Common myeloid progenitor, CD34-positive (primary cell): Measurements from ENCODE around the gene PLEKHM2.

ENCODE experiments used
- CTCF ChIA-PET: fragments of 350-600 bp; sonication (Branson Sonifier 250); formaldehyde crosslinking; loops from one replicate; lab custom pipeline; 2021; ENCODE audit warnings: antibody characterized with exemption; lab: Charles Lee
- POLR2A ChIA-PET: fragments of 350-600 bp; sonication (Branson Sonifier 250); formaldehyde crosslinking; loops from one replicate; lab custom pipeline; 2021; ENCODE audit warnings: antibody characterized with exemption; lab: Charles Lee
- DNase-seq, 3 donors: peaks; one replicate each; pipeline versions ENCODE4 v3.0.0 to v3.0.0-alpha.2; 2013
- H3K27ac ChIP-seq, 2 experiments: 1 replicate in 1 of 2; 2 replicates in 1 of 2; pipeline ENCODE4 v1.7.0; 2013; ENCODE audit warnings: inconsistent platforms in 2 of 2, low read length in 2 of 2, mild to moderate bottlenecking in 2 of 2, low read depth in 1 of 2, moderate library complexity in 1 of 2; ENCODE audit not compliant: severe bottlenecking in 2 of 2, insufficient read depth in 1 of 2, poor library complexity in 1 of 2
- H3K27me3 ChIP-seq, 5 experiments: replicated peaks in 2 of 5; 1 replicate in 3 of 5; 2 replicates in 2 of 5; pipeline versions ENCODE4 v1.6.1 to v1.7.0; 2013; ENCODE audit warnings: low read length in 4 of 5, mild to moderate bottlenecking in 2 of 5, moderate library complexity in 2 of 5, inconsistent platforms in 1 of 5; ENCODE audit not compliant: insufficient read depth in 5 of 5, control insufficient read depth in 4 of 5
- H3K36me3 ChIP-seq, 4 experiments: 1 replicate in 2 of 4; 2 replicates in 2 of 4; pipeline versions ENCODE4 v1.6.1 to v1.7.0; 2013; ENCODE audit warnings: low read length in 3 of 4, control low read depth in 1 of 4, mild to moderate bottlenecking in 1 of 4; ENCODE audit not compliant: control insufficient read depth in 4 of 4, insufficient read depth in 4 of 4
- H3K4me1 ChIP-seq, 4 experiments: 1 replicate in 3 of 4; 2 replicates in 1 of 4; pipeline versions ENCODE4 v1.6.1 to v1.7.1; 2013; ENCODE audit warnings: low read length in 3 of 4, mild to moderate bottlenecking in 3 of 4, control low read depth in 1 of 4, inconsistent platforms in 1 of 4, moderate library complexity in 1 of 4; ENCODE audit not compliant: control insufficient read depth in 4 of 4, insufficient read depth in 4 of 4; ENCODE audit errors: control extremely low read depth in 1 of 4
- H3K4me3 ChIP-seq, 7 experiments: 1 replicate in 4 of 7; 2 replicates in 3 of 7; pipeline versions ENCODE4 v1.5.1 to v1.7.0; 2013; ENCODE audit warnings: mild to moderate bottlenecking in 7 of 7, low read length in 6 of 7, moderate library complexity in 6 of 7, inconsistent platforms in 2 of 7, low read depth in 2 of 7, control low read depth in 1 of 7; ENCODE audit not compliant: insufficient read depth in 4 of 7, control insufficient read depth in 1 of 7; ENCODE audit errors: extremely low read depth in 1 of 7
- H3K9me3 ChIP-seq, 5 experiments: 1 replicate in 4 of 5; 2 replicates in 1 of 5; pipeline versions ENCODE4 v1.6.1 to v1.7.1; 2013; ENCODE audit warnings: low read length in 4 of 5, mild to moderate bottlenecking in 2 of 5, inconsistent platforms in 1 of 5, low read depth in 1 of 5, moderate library complexity in 1 of 5; ENCODE audit not compliant: control insufficient read depth in 4 of 5, insufficient read depth in 2 of 5; ENCODE audit errors: control extremely low read depth in 1 of 5
- WGBS: methylation state at CpG from one replicate; pipeline ENCODE4 v1.1.5; 2013; ENCODE audit not compliant: insufficient coverage; 5-methylcytosine and 5-hydroxymethylcytosine counted together

Gene PLEKHM2

GRCh38 chr1:15736892-15737261 lies 52.8 kb downstream of the PLEKHM2 start:
- ChIA-PET POLR2A (interaction anchor here (0.7 kb wide), 2 partner anchors 97 to 180 kb away, joined by 3 read pairs; no protein-coding TSS in a partner anchor), CTCF (interaction anchor here (6.9 kb wide), 1 partner anchor 142 kb away, joined by 69 read pairs; no protein-coding TSS in a partner anchor)
- 80% methylated on average over 5 of the region's 6 CpGs for WGBS
- no peak for DNase-seq
- no peak overlapping the region for H3K27ac ChIP-seq
- no peaks in the 10 kb centered on the region for H3K27me3 ChIP-seq
- H3K9me3 ChIP-seq = no peaks in the 10 kb centered on the region
- H3K36me3 ChIP-seq = peaks cover 0 to 33% (median 17%) of the 10 kb centered on the region in 4 experiments
- peaks cover 0 to 3% (median 1%) of the 10 kb centered on the region in 4 experiments for H3K4me1 ChIP-seq
- H3K4me3 ChIP-seq = no peak overlapping the region

DNA sequence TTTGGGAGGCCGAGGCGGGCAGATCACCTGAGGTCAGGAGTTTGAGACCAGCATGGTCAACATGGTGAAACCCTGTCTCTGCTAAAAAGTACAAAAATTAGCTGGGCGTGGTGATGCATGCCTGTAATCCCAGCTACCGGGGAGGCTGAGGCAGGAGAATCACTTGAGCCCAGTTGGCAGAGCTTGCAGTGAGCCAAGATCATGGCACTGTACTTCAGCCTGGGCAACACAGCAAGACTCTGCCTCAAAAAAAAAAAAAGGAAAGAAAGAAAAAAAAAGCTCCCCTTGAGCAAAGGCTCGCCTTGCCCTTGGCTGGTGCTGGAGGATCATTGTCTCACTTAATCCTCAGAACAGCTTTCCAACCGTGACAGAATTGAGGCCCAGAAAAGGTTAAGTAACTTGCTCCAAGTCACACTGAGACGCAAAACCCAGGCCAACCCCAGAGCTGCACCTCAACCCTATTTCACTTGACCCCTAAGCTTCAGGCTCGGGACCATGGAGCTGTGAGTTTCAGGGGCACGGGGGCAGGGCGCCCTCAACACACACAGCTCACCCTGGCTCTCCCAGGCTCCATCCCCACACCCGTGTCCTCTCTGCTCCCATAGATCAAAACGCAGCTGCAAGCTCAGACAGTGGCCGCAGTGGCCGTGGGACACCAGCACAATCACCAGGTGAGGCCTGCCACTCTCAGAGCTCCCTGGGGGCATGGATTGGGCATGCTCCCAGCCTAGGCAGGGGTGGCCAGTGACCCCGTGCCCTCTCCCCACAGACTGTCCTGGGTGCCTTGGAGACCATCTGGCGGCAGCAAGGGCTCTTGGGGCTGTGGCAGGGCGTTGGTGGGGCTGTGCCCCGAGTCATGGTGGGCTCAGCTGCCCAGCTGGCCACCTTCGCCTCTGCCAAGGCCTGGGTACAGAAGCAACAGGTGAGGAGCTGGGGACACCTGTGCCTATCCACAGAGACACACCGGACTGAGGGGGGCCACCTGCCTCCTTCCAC lies 53.5 kb downstream of the PLEKHM2 start:
- no peaks in the 10 kb centered on the region for H3K9me3 ChIP-seq
- H3K36me3 ChIP-seq = peaks cover 0 to 25% (median 13%) of the 10 kb centered on the region in 4 experiments
- no peak overlapping the region for H3K4me3 ChIP-seq
- peaks cover 0 to 3% (median 1%) of the 10 kb centered on the region in 4 experiments for H3K4me1 ChIP-seq
- no peak overlapping the region for H3K27ac ChIP-seq
- DNase-seq = no peak
- H3K27me3 ChIP-seq = no peaks in the 10 kb centered on the region
- WGBS = 93% methylated on average over 19 of the region's 20 CpGs
- POLR2A ChIA-PET = interaction anchor here (0.6 to 0.7 kb wide), 3 partner anchors 45 to 119 kb away, joined by 3 to 4 read pairs (median 3); no protein-coding TSS in a partner anchor
- CTCF ChIA-PET = interaction anchor here (0.7 to 6.9 kb wide), 4 partner anchors 10 to 143 kb away, joined by 3 to 69 read pairs (median 4); no protein-coding TSS in a partner anchor

DNA sequence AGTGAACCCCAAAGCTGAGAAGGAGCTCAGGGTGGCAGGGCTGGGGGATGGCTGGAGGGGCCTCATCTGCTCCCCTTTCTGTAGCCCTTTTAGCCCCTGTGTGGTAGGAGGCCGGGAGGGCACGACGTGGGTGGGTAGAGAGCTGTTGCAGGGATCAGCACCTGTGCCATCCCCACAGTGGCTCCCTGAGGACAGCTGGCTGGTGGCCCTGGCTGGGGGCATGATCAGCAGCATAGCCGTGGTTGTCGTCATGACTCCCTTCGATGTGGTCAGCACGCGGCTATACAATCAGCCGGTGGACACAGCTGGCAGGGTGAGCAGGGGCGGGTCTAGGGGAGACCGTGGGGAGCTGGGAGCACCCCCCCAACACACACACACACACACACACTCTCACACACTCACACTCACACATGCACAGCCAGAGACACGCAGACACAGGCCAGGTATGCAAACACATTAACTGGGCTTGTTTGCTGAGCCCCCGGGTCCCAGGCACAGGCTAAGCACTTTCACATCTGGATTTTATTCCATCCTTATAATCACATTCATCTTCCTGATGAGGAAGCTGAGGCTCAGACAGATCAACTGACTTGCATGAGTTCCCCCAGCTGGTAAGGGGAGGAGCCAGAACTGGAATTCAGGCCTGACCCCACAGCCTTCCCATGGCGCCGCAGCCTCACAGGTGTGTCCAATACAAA lies 54.4 kb downstream of the PLEKHM2 start:
- DNase-seq = no peak
- H3K4me1 ChIP-seq = peaks cover 0 to 3% (median 1%) of the 10 kb centered on the region in 4 experiments
- POLR2A ChIA-PET = interaction anchor here (0.5 kb wide), 1 partner anchor 144 kb away, joined by 3 read pairs; no protein-coding TSS in a partner anchor
- H3K4me3 ChIP-seq = no peak overlapping the region
- CTCF ChIA-PET = interaction anchor here (0.7 to 6.9 kb wide), 7 partner anchors 9 to 144 kb away, joined by 3 to 69 read pairs (median 3); no protein-coding TSS in a partner anchor
- no peaks in the 10 kb centered on the region for H3K27me3 ChIP-seq
- 95% methylated on average over 10 of the region's 15 CpGs for WGBS
- no peak overlapping the region for H3K27ac ChIP-seq
- H3K9me3 ChIP-seq = no peaks in the 10 kb centered on the region
- H3K36me3 ChIP-seq = peaks cover 0 to 16% (median 6%) of the 10 kb centered on the region in 4 experiments

DNA sequence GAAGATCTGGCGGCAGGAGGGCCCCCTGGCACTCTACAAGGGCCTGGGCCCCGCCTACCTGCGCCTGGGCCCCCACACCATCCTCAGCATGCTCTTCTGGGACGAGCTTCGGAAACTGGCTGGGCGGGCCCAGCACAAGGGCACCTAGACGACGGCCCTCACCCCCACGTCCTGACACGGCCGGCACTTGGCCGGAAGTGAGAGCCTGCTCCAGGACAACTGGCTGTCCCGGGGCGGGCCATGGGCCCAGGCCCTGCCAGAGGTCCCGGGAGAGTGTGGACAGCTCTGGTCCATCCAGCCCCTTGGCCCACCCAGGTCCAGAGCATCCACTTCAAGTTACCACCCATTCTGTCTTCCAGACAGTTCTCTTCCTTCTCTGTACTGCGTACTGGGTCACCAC lies 55.1 kb downstream of the PLEKHM2 start:
- peaks cover 0 to 3% (median 1%) of the 10 kb centered on the region in 4 experiments for H3K4me1 ChIP-seq
- peaks cover 0 to 9% (median 3%) of the 10 kb centered on the region in 4 experiments for H3K36me3 ChIP-seq
- no peak overlapping the region for H3K27ac ChIP-seq
- ChIA-PET POLR2A (interaction anchor here (0.5 kb wide), 1 partner anchor 15 kb away, joined by 4 read pairs; no protein-coding TSS in a partner anchor), CTCF (interaction anchor here (0.9 to 6.9 kb wide), 5 partner anchors 10 to 145 kb away, joined by 3 to 69 read pairs (median 4); no protein-coding TSS in a partner anchor)
- no peaks in the 10 kb centered on the region for H3K9me3 ChIP-seq
- H3K27me3 ChIP-seq = no peaks in the 10 kb centered on the region
- no peak overlapping the region for H3K4me3 ChIP-seq
- DNase-seq = no peak
- WGBS = over 99% methylated on average over 16 of the region's 16 CpGs

DNA sequence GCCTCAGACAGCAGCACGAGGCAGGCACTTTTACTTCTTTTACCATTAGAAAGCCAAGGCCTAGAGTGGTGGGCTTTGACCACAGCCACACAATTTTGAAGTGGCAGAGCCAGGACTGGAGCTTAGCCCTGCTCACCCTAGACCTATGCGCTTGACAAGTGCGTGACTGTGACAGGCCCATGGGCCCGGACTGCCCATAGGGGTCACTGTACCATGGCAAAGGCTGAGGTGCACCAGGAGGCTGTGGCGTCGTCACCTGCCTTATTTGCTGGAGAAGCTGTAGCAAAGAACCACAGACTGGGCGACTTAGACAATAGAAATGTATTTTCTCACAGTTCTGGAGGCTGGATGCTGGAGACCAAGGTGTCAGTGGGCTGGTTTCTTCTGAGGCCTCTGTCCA lies 55.6 kb downstream of the PLEKHM2 start:
- H3K27ac ChIP-seq = no peak overlapping the region
- no peaks in the 10 kb centered on the region for H3K9me3 ChIP-seq
- WGBS = 96% methylated on average over 7 of the region's 7 CpGs
- no peak overlapping the region for H3K4me3 ChIP-seq
- ChIA-PET CTCF (interaction anchor here (0.6 to 6.9 kb wide), 6 partner anchors 10 to 145 kb away, joined by 3 to 69 read pairs (median 4); no protein-coding TSS in a partner anchor), POLR2A (interaction anchor here (0.5 kb wide), 1 partner anchor 16 kb away, joined by 4 read pairs; no protein-coding TSS in a partner anchor)
- DNase-seq = no peak
- H3K27me3 ChIP-seq = no peaks in the 10 kb centered on the region
- H3K4me1 ChIP-seq = peaks cover 0 to 3% (median 1%) of the 10 kb centered on the region in 4 experiments
- peaks cover 0 to 4% (median 1%) of the 10 kb centered on the region in 4 experiments for H3K36me3 ChIP-seq

DNA sequence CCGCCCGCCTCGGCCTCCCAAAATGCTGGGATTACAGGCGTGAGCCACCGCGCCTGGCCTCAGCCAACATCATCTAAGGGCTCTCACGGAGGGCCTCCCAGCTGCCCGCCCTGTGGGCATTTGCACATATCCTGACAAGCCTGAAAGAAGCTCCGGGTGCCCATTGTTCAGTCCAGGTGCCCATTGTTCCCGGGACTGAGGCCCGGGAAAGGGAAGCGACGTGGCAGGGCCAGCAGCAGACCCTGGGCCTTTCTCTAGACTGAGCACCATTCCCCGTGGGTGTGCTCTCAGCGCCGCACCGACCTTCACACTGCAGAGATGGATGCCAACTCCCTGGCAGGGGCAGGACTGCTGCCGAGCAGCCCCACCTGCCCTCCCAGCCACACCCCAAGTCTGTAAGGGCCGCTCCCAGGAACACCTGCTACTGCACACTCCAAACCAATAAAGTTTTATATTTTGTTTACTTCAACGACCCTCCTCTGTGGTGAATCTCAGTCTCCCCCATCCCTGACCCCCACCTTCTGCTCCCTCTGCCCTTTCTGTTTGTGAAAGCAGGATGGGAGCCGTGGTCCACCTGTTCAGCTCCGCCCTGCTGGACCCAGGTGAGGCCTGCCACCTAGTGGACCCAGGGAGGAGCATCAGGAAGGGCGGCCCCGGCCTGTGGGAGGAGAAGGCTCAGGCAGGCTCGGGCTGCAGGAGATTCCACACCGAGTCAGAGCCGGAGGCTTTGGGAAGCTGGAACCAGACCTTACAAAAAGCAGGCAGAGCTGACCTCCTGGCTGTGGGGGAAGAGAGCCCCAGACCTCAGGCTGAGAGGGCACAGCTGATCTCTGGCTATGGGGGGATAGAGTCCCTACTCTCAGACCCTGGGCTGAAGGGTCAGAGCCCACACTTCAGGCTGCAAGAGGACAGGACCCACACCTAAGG lies 57.1 kb downstream of the PLEKHM2 start:
- H3K4me3 ChIP-seq = no peak overlapping the region
- H3K9me3 ChIP-seq = no peaks in the 10 kb centered on the region
- H3K36me3 ChIP-seq = no peaks in the 10 kb centered on the region
- CTCF ChIA-PET = interaction anchor here (0.6 to 6.9 kb wide), 10 partner anchors 8 to 153 kb away, joined by 3 to 69 read pairs (median 4); no protein-coding TSS in a partner anchor
- no peaks in the 10 kb centered on the region for H3K27me3 ChIP-seq
- peaks cover 0 to 3% (median 0%) of the 10 kb centered on the region in 4 experiments for H3K4me1 ChIP-seq
- H3K27ac ChIP-seq = no peak overlapping the region
- POLR2A ChIA-PET = no interaction called here
- peak; percentile 39 to 66 (median 63) for DNase-seq
- 62% methylated on average over 23 of the region's 27 CpGs for WGBS
